GM20431 (cell line): Measurements from ENCODE around the gene HOXD3.

ENCODE experiments used
- in situ Hi-C: fragments of 300-500 bp; cut with MseI, MboI; formaldehyde crosslinking; loops from one replicate; pipeline ENCODE4 v1.15.0; 2020; ENCODE audit warnings: low sequenced_read_pairs; ENCODE audit not compliant: unreplicated experiment

HOXD3 gene

GRCh38 chr2:176121190-176122051, 35.7 kb upstream of the HOXD3 start:
- in situ Hi-C loops, result loop anchor here (10.0 kb wide), 1 partner anchor 523 kb away; no protein-coding TSS in a partner anchor

DNA sequence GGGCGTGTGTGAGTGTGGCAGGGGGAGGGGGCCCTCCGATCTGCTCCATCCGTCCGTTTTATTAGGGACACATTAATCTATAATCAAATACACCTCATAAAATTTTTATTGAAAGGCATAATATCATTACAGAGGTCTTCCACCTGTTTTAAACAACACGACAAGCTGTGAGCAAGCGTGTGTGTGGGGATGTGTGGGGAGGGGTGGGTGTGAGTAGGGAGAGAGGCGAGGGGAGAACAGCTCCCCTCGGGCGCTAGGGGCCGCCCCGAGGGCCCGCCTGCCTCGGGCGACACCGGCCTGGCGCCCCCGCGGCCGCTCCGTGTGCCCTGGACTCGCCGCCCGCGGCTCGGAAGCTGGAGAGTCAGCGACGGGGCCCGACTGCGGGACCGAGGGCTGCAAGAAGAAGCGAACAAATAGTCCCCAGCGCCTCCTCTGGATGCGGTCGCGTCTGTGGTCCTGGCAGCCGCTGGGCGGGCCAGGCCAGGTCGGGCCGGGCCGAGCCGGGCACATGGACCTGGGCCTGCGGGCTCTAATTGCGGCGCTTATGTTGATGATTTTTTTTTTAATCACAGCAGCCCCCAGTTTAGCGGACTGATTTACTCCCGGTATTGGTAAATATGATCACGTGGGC, 34.9 kb upstream of the HOXD3 start:
- in situ Hi-C loops, result loop anchor here (10.0 kb wide), 1 partner anchor 523 kb away; no protein-coding TSS in a partner anchor

GRCh38 chr2:176122683-176123410, 34.3 kb upstream of the HOXD3 start, which contains the start of gene HOXD9:
Gene HOXD9, plus strand, starts transcription at chr2:176122719. Its CDS starts 50 bp downstream, at chr2:176122769.
- in situ Hi-C loops, result loop anchor here (10.0 kb wide), 1 partner anchor 522 kb away; no protein-coding TSS in a partner anchor

DNA sequence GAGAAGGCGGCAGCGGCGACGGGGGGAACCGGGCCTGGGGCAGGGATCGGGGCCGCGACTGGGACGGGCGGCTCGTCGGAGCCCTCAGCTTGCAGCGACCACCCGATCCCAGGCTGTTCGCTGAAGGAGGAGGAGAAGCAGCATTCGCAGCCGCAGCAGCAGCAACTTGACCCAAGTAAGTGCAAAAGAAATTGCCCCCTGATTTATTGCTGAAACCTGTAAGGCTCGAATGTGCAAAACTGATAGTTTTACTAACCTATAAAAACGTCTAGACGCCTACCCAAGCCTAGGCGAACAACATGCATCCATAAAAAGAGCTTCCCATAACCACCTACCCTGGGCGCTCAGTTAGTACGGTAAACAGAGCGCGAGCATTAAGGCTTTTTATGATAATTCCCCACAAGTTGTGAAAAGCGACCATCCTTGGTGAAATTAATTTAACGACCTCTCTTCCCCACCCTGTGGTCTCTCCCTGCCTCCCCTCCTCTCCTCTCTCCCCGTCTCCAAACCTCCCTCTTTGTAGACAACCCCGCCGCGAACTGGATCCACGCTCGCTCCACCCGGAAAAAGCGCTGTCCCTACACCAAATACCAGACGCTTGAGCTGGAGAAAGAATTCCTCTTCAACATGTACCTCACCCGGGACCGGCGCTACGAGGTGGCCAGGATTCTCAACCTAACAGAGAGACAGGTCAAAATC, 33.5 kb upstream of the HOXD3 start:
- in situ Hi-C loops, result loop anchor here (10.0 kb wide), 1 partner anchor 521 kb away; no protein-coding TSS in a partner anchor

DNA sequence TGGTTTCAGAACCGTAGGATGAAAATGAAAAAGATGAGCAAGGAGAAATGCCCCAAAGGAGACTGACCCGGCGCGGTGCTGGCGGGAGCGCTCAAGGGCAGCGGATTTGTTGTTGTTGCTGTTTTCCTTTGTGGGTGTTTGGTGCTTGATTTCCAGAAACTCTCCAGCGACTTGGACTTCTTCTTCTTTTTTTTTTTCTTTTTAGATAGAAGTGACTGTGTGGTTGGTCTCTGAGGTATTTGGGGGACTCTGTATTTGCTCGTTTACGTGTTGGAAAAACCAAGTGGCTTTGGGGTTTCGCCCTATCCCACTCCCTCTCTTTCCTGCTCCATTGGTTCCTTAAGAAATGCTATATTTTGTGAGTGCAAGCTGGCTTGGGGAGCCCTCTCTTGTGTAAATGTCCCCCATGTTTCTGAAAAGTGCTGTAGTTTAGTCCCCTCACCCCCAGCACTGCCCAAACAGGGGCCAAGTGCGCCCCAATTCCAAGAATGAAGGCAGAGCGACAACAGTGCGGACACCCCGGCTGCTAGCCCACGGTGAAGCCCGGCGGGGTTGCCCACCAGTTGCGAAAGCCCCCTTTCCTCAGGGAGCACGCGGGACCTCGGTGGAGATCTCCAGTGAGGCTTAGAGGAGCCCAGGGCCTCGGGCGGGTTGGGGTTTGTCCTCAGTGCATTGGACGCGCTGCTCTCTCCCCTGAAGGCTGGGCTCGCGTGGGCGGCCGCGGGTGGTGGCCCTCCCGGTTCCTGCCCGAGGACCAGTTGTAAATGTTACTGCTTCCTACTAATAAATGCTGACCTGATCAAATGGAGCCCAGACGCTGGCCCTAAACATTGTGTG, 32.8 kb upstream of the HOXD3 start:
- in situ Hi-C loops, result loop anchor here (10.0 kb wide), 1 partner anchor 520 kb away; no protein-coding TSS in a partner anchor

DNA sequence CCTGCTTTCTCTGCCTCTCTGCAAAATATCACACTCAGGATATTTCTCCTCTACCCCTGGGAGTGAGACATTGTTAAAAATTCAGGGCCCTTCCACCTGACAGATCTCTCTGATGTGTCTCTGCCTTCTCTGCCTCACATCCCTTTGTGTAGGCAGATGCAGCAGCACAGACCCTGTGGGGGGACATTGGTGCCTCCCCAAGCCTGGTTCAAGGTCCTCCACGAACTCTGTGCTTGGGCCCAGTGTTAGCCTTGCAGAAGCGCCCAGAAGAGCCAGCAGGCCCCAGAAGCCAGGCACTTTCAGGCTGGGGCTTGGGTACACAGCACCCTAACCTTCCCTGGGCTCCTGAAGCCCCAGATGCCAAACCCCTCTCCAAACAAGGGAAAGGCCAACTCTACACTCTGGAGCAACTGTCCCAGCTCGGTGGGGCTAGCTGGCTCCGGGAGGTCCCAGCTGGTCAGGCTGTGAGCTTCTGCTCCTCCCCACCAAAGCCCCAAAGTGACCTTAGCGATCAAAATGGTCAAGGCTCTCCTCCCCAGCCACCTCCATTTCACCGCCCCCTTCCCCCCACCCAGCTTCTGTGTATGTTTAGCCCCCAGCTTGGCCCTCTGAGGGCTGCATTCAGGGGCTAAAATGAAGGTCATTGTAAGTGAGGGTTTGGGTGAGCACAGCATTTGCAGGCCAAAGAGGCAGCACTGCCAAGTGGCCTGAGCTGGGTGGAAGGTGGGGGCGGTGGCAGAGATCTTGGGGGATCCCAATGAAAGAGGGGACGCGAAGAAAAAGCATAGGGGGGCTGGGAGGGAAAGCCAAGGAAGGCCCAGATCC, 31.9 kb upstream of the HOXD3 start:
- in situ Hi-C loops, result loop anchor here (10.0 to 25.0 kb wide), 3 partner anchors 437 to 1012 kb away; no protein-coding TSS in a partner anchor

GRCh38 chr2:176125772-176126054, 31.4 kb upstream of the HOXD3 start:
- in situ Hi-C loops, result loop anchor here (10.0 to 25.0 kb wide), 3 partner anchors 437 to 1012 kb away; no protein-coding TSS in a partner anchor

DNA sequence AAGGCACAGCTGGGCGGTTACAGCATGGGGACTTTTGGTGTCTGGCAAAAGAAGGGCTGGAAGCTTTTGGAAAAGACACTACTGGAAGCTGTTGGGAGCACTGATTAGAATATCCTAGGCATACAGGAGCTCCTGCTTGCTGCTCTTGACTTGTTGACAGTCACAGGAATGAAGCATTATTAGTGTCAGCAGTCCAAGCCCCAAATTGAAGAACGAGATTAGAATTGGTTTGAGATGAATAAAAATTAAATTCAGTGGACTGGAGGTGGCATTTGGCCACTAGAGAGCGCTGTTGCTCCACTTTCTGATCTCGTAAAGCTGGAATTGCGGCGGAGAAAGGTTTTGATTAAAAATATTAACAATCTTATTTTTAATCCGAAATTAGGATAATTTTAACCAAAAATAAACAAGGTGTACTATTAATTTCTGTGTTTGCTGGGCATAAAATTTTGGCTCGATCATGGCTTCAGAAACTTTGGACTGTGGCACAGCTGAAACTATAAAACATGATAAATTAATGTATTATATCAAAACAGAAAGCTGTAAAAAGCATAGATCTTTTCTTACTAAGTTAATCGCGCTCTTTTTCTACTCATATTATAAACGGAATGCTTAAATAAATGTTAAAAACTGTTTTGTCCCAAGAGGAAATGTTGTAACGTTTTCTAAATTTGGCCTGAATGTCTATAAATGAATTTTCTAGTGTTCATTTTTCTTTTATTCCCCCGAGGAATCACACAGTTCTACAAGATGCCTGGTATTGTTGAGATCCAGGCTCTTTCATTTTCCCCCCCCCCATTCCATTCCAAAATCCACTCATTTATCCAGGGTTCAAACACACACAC, 30.0 kb upstream of the HOXD3 start:
- in situ Hi-C loops, result loop anchor here (10.0 to 25.0 kb wide), 3 partner anchors 435 to 1010 kb away; no protein-coding TSS in a partner anchor

DNA sequence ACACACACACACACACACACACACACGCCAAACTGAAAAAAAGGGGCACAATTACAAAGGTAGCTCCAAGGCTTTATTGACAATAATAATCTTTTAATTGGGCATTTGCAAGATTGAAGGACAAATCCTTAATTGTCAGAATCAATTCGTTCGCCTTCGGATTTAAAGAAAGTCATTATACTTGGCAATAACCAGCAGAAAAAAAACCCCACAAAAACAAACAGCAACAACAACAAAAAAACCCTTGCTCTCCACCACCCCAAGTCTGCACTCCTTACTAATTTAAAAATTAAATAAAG, 29.4 kb upstream of the HOXD3 start:
- in situ Hi-C loops, result loop anchor here (10.0 to 25.0 kb wide), 3 partner anchors 435 to 1010 kb away; no protein-coding TSS in a partner anchor

- in situ Hi-C loops, result loop anchor here (10.0 to 25.0 kb wide), 3 partner anchors 434 to 1009 kb away; no protein-coding TSS in a partner anchor
Observed at GRCh38 chr2:176128172-176128981, 28.7 kb upstream of the HOXD3 start.

DNA sequence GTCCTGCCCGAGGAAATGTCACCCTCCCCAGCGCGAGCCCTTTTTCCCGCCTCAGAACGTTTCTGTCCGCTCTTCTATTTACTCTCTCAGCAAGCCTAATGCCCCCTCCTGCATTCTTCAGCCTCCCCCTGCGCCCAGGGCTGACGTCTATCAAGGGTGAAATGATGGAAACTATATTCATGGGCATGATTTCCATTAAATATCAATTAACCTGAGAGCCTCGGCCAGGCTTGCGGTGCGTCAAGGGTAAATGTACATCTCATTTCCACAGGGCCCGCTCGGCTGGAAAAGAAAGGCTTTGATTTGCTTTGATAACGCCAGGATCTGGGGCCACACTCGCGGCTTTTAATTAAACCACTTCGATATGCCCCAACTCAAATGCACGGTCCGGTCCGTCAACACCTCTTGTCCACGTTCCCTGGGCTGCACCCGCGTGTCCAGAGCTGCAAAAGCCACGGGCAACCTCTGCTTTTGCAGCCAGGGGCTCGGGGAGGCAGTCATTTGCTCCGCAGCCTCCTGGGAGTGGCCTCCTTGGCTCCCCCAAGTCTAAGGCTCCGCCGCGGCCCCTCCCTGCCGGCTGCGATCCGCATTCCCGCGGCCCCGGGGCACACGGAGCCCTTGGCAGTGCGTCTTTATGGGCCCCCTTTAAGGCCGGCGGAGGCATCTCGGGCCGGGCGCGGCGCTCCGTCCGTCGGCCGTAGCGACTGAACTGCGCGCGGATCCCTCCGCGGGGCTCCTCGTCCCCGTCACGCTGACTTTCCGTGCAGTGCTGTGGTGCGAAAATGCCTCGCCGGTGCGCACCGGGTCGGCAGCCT, 27.9 kb upstream of the HOXD3 start, which contains the start of gene HOXD8:
Gene HOXD8, plus strand, starts transcription at position 724 of the 815 bp plus-strand sequence. CDS start 662 bp downstream, outside the sequence.
- in situ Hi-C loops, result loop anchor here (10.0 to 25.0 kb wide), 3 partner anchors 433 to 1008 kb away; no protein-coding TSS in a partner anchor

- in situ Hi-C loops, result loop anchor here (10.0 to 25.0 kb wide), 3 partner anchors 433 to 1008 kb away; no protein-coding TSS in a partner anchor
Observed at GRCh38 chr2:176129813-176130146, 27.3 kb upstream of the HOXD3 start.

GRCh38 chr2:176130147-176130956, 26.8 kb upstream of the HOXD3 start:
- in situ Hi-C loops, result loop anchor here (25.0 kb wide), 2 partner anchors 432 to 1007 kb away; no protein-coding TSS in a partner anchor
